GOT3 (cell line): ENCODE data around the gene MKI67.

Experiments
- DNase-seq: peaks from one replicate; lab custom pipeline; 2025; ENCODE audit warnings: mixed read lengths; lab: John Stamatoyannopoulos, UW

The MKI67 gene

DNA sequence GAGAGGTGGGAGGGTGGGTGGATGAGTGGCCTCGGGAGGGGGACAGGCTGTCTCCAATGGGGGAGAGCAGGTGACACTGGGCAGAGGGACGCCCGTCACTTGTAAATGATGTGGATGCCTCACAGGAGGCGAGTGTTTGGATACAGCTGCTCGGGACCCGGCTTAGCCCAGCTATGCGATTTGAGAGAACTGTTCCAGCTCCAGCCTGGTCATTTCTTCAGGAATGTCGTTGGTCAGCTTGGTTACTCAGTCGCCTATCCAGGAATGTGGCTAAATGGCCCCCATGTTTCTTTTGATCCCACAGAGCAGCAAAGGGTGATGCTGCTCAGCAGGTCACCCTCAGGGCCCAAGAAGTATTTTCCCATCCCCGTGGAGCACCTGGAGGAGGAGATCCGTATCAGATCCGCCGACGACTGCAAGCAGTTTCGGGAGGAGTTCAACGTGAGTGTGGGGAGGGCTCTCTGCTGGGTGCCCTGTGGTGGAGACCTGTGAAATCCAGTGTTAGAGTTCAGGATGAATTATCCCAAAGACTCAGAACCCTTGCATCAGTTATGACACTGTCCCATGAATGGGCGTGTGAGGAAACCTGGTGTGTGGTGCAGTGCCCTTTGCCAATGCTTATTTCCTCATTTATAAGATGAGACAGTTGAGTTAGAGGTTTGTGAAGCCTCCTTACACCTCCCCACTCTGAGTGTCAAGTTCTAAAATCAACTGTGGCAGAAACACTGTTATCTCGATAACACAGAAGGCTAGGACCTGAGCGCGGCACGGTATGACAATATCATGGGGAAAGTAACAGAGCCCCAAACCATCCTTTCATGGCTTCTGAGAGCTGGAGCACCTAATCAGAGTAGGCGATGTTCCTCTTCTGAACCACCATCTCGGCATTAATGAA lies 76.8 kb downstream of the MKI67 start:
- DNase-seq = no peak

DNA sequence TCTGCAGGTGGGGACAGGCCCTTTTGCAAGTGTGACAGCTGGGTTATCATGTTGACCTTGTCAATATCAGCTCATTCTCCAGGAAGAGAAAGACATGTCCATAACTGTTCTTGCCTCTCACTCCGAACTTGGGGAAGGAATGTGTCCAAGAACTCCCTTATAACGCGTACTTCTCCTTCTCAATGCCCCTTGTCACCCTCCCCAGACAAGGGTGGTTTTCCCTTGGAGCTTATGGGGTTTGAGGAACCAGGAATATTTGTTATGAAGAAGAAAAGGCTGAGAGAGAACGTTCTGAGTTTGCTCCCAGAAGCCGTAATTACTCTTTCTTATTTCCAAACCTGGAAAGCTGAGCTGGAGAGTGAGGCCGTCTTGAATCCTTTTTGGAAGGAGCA lies 77.4 kb downstream of the MKI67 start:
- DNase-seq = no peak

DNA sequence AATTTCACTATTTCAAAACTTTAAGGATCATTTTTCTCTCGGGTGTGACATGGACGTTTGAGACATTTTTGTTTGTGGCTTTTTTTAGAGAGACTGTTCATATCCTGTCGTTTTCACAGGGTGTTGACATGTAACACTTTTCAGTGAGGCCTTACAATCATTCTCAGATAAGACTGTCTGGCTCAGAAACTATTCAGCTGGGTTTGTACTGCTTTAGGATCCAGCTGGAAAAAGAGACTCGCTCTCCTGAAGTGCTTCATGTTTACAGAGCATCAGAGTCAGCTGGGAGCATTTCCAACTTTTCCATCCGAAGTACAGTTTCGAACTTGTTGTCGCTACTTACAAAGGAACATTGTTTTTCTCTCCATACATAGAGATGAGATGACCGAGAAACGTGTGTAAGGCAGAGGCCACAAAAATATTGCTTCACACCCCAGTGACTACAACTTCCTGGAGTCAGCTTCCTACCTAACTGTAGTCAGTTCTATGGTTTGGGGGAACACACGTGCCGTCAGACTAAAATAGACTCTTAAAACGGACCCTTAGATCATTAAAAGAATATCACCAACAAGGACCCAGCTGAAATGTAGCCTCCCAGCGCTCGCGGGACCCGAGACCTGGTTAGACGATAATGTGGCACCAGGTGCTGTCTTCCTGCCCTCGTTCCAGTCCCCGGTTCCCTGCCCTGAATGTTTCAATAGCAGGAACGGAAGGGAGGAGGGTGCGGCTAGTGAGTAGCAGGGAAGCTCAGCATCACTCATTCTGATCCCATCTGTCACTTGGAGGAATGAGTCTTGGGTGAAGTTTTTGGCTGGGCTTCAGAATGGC lies 78.0 kb downstream of the MKI67 start:
- no peak for DNase-seq

DNA sequence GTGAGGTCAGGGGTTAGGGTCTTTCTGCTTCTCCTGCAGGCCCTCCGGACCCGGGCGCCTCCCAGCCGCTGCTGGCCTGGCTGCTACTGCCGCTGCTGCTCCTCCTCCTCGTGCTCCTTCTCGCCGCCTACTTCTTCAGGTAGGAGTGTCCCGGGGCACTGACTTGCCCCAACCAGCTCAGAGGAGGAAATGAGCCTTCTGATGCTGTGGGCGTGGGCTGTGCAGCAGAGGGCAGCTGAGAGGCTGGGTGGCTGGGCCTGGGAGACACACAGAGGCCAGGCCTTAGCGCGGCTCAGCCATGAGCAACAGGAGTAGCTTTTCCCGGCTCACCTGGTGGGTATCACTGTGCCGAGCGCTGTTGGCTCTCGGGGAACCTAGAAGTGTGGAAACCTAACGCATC lies 78.9 kb downstream of the MKI67 start:
- no peak for DNase-seq

DNA sequence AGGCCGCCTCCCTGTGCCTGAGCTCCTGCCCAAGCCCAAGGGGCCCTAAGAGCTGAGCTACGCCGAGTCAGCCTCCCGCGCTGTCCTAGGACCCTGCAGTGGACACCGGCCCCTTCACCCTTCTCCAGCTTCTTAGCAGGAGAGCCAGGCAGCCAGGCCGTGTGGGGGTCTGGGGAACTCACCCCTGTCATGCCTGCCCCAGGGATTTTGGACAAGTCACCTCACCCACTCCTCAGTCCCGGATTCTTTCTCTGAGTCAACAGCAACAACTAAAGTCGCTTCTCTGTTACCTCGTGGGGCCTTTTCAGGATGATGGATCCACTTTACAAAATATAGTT lies 79.3 kb downstream of the MKI67 start:
- DNase-seq = no peak
